GM12873 (cell line): ENCODE results near the gene HOXB6.

ENCODE experiments used
- TF ChIP-seq, protein P1 (sequence below): IDR thresholded peaks from 2 replicates; pipeline ENCODE4 v1.5.1; 2012; ENCODE audit warnings: low read depth, mild to moderate bottlenecking, moderate library complexity, low read length, control low read depth; ENCODE audit not compliant: insufficient read depth; ENCODE audit errors: missing control alignments

Gene HOXB6

DNA sequence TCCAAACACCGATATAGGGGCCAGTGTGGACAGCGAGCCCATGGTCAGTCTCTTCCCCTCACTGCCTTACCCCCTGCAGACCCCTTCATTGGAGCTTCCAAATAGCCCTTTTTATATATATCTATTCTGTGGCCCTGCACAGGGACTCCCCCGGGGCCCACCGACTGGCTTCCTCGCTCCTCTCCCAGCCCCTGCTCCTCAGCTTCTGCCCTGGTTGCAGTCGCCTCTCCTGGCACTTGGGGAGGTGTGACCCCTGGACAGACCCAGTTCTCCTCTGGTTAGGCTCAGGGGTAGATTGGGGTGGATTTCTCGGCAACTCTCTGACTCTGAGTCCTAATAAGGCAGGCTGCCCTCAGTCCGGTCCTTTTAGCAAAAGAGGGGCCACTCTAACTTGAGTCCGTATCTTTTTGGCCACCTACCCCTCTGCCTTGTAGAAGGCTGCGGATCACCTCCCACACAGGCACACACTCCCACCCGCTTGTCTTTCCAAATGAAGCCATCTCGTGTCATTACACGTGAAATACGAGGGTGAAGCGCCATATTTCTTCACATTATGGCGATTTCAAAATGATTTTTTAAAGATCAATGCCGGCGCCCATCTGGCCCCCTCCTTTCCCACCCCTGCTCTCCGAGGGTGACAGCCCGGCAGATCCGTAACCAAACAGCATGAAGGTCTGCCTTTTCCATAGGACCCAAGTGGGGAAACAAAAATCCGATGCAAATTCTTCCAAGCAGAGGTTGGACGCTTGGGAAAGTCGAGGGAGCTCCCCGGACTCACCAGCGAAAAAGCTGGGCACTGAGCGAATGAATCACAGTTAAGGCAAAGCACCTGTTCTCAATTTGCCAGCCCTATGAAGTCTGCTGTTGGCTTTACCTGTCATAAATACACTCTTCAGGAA, 23.1 kb upstream of the HOXB6 start:
- TF ChIP-seq, protein P1, sequence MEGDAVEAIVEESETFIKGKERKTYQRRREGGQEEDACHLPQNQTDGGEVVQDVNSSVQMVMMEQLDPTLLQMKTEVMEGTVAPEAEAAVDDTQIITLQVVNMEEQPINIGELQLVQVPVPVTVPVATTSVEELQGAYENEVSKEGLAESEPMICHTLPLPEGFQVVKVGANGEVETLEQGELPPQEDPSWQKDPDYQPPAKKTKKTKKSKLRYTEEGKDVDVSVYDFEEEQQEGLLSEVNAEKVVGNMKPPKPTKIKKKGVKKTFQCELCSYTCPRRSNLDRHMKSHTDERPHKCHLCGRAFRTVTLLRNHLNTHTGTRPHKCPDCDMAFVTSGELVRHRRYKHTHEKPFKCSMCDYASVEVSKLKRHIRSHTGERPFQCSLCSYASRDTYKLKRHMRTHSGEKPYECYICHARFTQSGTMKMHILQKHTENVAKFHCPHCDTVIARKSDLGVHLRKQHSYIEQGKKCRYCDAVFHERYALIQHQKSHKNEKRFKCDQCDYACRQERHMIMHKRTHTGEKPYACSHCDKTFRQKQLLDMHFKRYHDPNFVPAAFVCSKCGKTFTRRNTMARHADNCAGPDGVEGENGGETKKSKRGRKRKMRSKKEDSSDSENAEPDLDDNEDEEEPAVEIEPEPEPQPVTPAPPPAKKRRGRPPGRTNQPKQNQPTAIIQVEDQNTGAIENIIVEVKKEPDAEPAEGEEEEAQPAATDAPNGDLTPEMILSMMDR: no peak

DNA sequence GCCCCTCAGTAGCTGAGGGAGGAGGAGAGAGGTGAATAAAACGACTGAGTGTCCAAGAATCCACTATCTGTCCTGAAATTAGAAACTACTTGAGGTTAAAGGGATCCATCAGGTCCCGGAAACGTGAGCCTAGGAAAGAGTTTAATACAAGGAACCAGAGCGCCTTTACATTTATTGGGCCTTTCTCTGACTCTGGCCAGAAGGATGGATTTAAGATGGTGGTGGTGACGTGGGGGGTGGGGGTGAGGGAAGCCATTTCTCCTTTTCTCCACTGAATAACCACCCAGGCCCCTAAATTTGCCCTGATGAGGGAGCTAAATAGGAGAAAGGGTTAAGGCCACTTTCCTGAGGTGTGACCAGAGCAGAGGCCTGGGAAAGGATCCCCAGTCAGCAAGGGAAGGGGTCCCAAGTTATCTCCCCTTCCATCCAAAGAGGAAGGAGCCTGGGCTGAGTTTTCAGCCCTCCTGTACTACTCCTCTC, 22.4 kb upstream of the HOXB6 start:
- TF ChIP-seq, protein P1: no peak

GRCh38 chr17:48626245-48627117, 21.7 kb upstream of the HOXB6 start, which contains the start of gene HOXB9:
Gene HOXB9 (minus strand): TSS chr17:48626358. CDS start chr17:48626269, 89 bp downstream.
- TF ChIP-seq, protein P1: no peak

DNA sequence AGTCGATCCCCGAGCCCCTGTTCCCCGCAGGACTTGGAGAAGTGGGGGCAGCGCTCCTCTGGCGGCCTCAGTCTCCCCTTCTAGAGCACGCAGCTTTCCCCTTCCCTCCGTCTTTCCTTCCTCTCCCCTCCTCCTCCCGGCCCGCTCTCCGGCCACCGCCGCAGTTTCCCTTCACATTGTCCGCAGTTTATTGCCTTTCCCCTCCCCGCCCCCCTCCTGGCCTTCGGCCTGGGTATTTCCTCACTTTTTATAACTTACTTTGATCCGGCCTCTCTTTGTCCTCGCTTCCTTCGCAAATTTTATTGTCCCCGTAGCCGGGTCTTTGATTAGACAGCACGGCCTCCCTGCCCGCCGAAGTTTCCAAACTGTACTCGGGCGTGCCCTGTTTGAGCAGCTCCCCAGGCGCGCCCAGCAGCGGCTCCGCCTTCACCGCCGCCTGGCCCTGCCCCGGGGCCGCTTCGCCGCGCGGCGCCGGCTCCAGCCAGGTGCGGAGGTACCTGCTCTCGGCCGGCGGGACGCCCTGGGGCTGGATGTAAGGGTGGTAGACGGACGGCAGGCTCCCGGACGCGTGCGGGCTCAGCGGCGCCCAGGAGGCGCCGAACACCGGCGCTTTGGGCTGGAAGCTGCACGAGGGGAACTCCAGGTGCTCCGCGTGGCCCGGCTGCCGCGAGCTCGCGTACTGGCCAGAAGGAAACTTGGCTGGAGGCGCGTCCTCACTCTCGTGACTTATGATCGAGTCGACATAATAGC, 20.9 kb upstream of the HOXB6 start:
- TF ChIP-seq, protein P1: no peak

DNA sequence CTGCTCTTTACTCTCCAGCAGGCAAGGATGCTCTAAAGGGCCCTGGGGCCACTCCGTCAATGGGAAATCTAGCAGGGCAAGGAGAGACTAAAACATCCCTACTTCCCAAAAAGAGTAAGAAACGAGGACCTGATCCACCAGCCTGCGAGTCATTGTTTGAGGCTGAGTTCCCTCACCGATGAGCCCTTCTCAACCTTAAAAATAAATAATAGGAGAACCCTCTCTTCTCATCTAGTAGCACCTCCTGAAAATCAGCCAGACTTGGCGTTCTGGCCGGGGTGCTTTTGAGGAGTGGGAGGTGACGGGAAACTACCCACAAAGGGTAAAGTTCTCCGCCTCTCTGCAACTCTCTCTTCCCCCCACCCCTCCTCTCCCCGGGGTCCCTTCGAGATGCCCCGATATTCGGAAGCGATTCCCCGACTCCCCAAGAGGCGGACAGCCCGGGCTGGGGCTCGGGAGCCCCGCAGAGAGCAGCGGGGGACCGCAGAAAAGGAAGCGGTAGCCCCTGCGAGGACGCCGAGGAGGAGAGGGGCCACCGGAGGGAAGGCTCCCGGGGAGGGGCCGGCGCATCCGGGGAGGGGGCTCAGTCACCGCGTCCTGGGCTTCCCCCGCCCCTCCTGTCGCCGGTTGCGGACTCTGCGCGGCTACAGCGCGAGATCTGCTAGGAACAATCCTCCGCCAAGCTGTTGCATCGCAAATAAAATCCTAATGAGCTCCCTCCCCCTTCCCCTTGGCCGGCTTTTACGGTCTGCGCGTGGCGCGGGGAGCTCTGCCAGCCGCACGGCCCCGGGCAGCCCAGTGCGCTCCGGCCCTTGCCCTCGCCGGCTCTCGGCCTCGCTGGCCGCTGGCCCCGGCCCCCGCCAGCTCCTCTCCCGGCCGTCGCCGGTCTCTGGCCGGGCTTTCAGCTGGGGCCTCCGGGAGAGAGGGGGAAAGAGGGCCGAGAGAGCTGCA, 20.0 kb upstream of the HOXB6 start:
- TF ChIP-seq, protein P1: no peak

DNA sequence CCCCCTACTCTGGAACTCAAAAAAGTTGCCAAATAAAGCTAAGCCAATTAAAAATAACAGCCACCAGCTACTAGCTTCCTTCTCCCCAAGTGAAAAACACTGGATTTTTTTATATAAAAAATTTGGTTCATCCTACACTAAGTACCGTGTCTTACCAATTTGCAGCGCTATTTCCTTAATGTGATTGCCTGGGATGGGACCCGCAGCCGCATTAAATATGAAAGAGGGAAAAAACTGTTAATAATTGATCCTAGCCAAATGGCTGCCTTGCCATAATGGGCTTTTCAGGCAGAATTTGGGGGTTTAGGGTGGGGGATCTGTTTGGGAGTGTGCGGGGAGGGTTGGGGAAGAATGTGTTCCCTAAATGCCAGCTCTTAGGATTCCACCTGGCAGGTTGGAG, 19.3 kb upstream of the HOXB6 start:
- TF ChIP-seq, protein P1: no peak
